ENCODE measurements around the gene PCGF3.
"Not testable (repeated sequence)": the region's sequence is repeated elsewhere in the genome, so short reads cannot be mapped to it uniquely, and the experiment has no call there.

Gene PCGF3

GRCh38 chr4:687048-687970, 18.3 kb upstream of the PCGF3 start:
- POLR2A ChIA-PET = no interaction called here
- DNase-seq (ENCODE audit: extremely low spot score) = no peak
- TF ChIP-seq CTCF (IDR thresholded peaks at IDR 0.05; ENCODE audit: control extremely low read depth, extremely low read depth, low read depth, missing control alignments) = no peak
- CTCF ChIA-PET = interaction anchor here (1.2 to 2.0 kb wide), 2 partner anchors 9 to 12 kb away, joined by 3 to 14 read pairs; partner anchors contain the start of genes ATP5ME and MYL5

- no peak for TF ChIP-seq CTCF (IDR thresholded peaks at IDR 0.05; ENCODE audit: control extremely low read depth, extremely low read depth, low read depth, missing control alignments)
- ChIA-PET POLR2A (no interaction called here), CTCF (interaction anchor here (2.0 kb wide), 1 partner anchor 13 kb away, joined by 14 read pairs; the partner anchor contains the start of genes ATP5ME and MYL5)
- DNase-seq (ENCODE audit: extremely low spot score) = no peak
Observed at GRCh38 chr4:687971-688853, 17.4 kb upstream of the PCGF3 start.

GRCh38 chr4:688854-689681, 16.6 kb upstream of the PCGF3 start, which contains the start of gene SLC49A3:
Gene SLC49A3 (minus strand): TSS chr4:689151. CDS start chr4:689127, 24 bp downstream.
- no peak for TF ChIP-seq CTCF (IDR thresholded peaks at IDR 0.05; ENCODE audit: control extremely low read depth, extremely low read depth, low read depth, missing control alignments)
- ChIA-PET CTCF (no interaction called here), POLR2A (no interaction called here)

GRCh38 chr4:689723-690122, 15.9 kb upstream of the PCGF3 start:
- CTCF ChIA-PET = no interaction called here
- DNase-seq (ENCODE audit: extremely low spot score) = no peak
- POLR2A ChIA-PET = no interaction called here
- no peak for TF ChIP-seq CTCF (IDR thresholded peaks at IDR 0.05; ENCODE audit: control extremely low read depth, extremely low read depth, low read depth, missing control alignments)

More at GRCh38 chr4:688854-689681, 16.6 kb upstream of the PCGF3 start, which contains the start of gene SLC49A3:
- peak; percentile 60 for DNase-seq (ENCODE audit: extremely low spot score)

GRCh38 chr4:692771-693554, 12.7 kb upstream of the PCGF3 start:
- TF ChIP-seq CTCF (IDR thresholded peaks at IDR 0.05; ENCODE audit: control extremely low read depth, extremely low read depth, low read depth, missing control alignments) = no peak
- CTCF ChIA-PET = no interaction called here
- DNase-seq (ENCODE audit: extremely low spot score) = no peak
- POLR2A ChIA-PET = no interaction called here

GRCh38 chr4:694341-694940, 11.2 kb upstream of the PCGF3 start:
- POLR2A ChIA-PET; DNase-seq (ENCODE audit: extremely low spot score): not testable (repeated sequence)
- CTCF ChIA-PET = interaction anchor here (1.0 kb wide), 1 partner anchor 10 kb away, joined by 4 read pairs; no protein-coding TSS in a partner anchor
